Lung (tissue), 12 donors: ENCODE measurements around the gene SCAPER. TPM values are rescaled to one million over a fixed set of nuclear protein-coding genes. Genes with fewer than 3 reads are reported as not detected.
"Not testable (repeated sequence)": the region's sequence is repeated elsewhere in the genome, so short reads cannot be mapped to it uniquely, and the experiment has no call there.

Source experiments
- ATAC-seq: fragments of 200-7000 bp; cut with Tn5 transposase; one replicate; pipeline ENCODE4 v1.9.1; 2020; ENCODE audit warnings: moderate number of reproducible peaks; ENCODE audit not compliant: insufficient read depth, low FRiP score
- DNase-seq, 3 donors: peaks; one replicate each; pipeline ENCODE4 v3.0.0-alpha.2; 2013 to 2017
- H3K27ac ChIP-seq, 2 donors: one replicate each; pipeline ENCODE4 v1.5.1; 2013; ENCODE audit warnings: mild to moderate bottlenecking in 2 of 2, moderate library complexity in 2 of 2, control low read depth in 1 of 2, inconsistent platforms in 1 of 2, low read depth in 1 of 2, low read length in 1 of 2
- H3K27me3 ChIP-seq, 3 donors: one replicate each; pipeline ENCODE4 v1.5.1; 2013; ENCODE audit warnings: low read length in 2 of 3; ENCODE audit not compliant: control insufficient read depth in 3 of 3, insufficient read depth in 3 of 3
- H3K36me3 ChIP-seq, 4 donors: one replicate each; pipeline ENCODE4 v1.5.1; 2013; ENCODE audit warnings: low read length in 4 of 4, mild to moderate bottlenecking in 1 of 4, moderate library complexity in 1 of 4; ENCODE audit not compliant: control insufficient read depth in 4 of 4, insufficient read depth in 4 of 4
- H3K4me1 ChIP-seq, 5 donors: one replicate each; pipeline ENCODE4 v1.5.1; 2013; ENCODE audit warnings: low read length in 5 of 5, mild to moderate bottlenecking in 2 of 5, moderate library complexity in 1 of 5; ENCODE audit not compliant: control insufficient read depth in 5 of 5, insufficient read depth in 5 of 5
- H3K4me3 ChIP-seq: one replicate; pipeline ENCODE4 v1.5.1; 2013; ENCODE audit warnings: mild to moderate bottlenecking, control low read depth, moderate library complexity
- H3K9ac ChIP-seq, 2 donors: one replicate each; pipeline ENCODE4 v1.5.1; 2013; ENCODE audit warnings: low read length in 2 of 2, control low read depth in 1 of 2; ENCODE audit not compliant: insufficient read depth in 1 of 2
- H3K9me3 ChIP-seq, 4 donors: one replicate each; pipeline ENCODE4 v1.5.1; 2013; ENCODE audit warnings: low read length in 3 of 4, mild to moderate bottlenecking in 1 of 4, moderate library complexity in 1 of 4; ENCODE audit not compliant: control insufficient read depth in 4 of 4, insufficient read depth in 3 of 4
- CTCF ChIP-seq: IDR thresholded peaks from 2 replicates; pipeline ENCODE4 v1.5.1; 2012; ENCODE audit warnings: mild to moderate bottlenecking; ENCODE audit errors: control extremely low read depth, extremely low read depth
- WGBS, 2 donors: extraction: QIAGEN DNeasy Blood & Tissue Kit; methylation state at CpG; one replicate each; pipeline ENCODE4 v1.1.7; 2013; 5-methylcytosine and 5-hydroxymethylcytosine counted together
- polyA plus RNA-seq, 2 donors: library from polyadenylated mRNA; stranded (reverse); fragments of 200-250 nt; gene quantifications; one replicate each; pipeline ENCODE4 v1.2.1, GENCODE V29; 2013
- total RNA-seq, 2 donors: library from RNA; depleted of rRNA in 1 of 2; stranded (reverse); fragments of >200 nt in 1 of 2; gene quantifications; one replicate each; pipeline ENCODE4 v1.2.1, GENCODE V29; 2014 to 2021
- donor health status: control.
- donor health status: control.
- donor health status: Bipolar disorder and iron deficiency.
- donor health status: healthy.
- donor health status: DM: yes; HTN: yes; CAD: no.

The SCAPER gene
- total and polyA plus RNA-seq, 4 donors: 3.9 to 40.2 (median 19.5) TPM

- Histone ChIP-seq H3K36me3 (peaks cover 0 to 3% (median 0%) of the 10 kb centered on the region in 4 donors), H3K27me3 (no peaks in the 10 kb centered on the region), H3K9ac (no peak overlapping the region), H3K4me1 (peaks cover 0 to under 1% (median 0%) of the 10 kb centered on the region in 5 donors), H3K4me3 (no peak overlapping the region), H3K9me3 (no peaks in the 10 kb centered on the region), H3K27ac (no peak overlapping the region)
- DNase-seq (peak in 1 of 3 donors; percentile 9), ATAC-seq (no peak)
- 56 to 64% methylated on average over 4 of the region's 4 CpGs for WGBS, 2 donors
- no peak for TF ChIP-seq CTCF
These were observed 7.0 kb downstream of the SCAPER start for GRCh38 chr15:76898102-76898501.

- Histone ChIP-seq H3K4me1 (no peaks in the 10 kb centered on the region), H3K4me3 (no peak overlapping the region), H3K27me3 (no peaks in the 10 kb centered on the region), H3K27ac (no peak overlapping the region), H3K9ac (no peak overlapping the region), H3K9me3 (no peaks in the 10 kb centered on the region), H3K36me3 (peaks cover 0 to 3% (median 0%) of the 10 kb centered on the region in 4 donors)
- WGBS, 2 donors: 98 to 100% methylated on average over 2 of the region's 2 CpGs
- no peak for TF ChIP-seq CTCF
- no peak for DNase-seq
- no peak for ATAC-seq
These were observed 11.0 kb downstream of the SCAPER start for GRCh38 chr15:76894174-76894573.

DNA sequence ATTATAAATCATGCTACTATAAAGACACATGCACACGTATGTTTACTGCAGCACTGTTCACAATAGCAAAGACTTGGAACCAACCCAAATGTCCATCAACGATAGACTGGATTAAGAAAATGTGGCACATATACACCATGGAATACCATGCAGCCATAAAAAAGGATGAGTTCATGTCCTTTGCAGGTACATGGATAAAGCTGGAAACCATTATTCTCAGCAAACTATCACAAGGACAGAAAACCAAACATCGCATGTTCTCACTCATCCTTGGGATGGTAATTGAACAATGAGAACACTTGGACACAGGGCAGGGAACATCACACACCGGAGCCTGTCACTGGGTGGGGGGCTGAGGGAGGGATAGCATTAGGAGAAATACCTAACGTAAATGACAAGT lies 12.3 kb downstream of the SCAPER start:
- H3K9ac ChIP-seq, H3K27me3 ChIP-seq, H3K27ac ChIP-seq, H3K4me1 ChIP-seq, ATAC-seq, H3K9me3 ChIP-seq, H3K36me3 ChIP-seq, H3K4me3 ChIP-seq, DNase-seq: not testable (repeated sequence)
- WGBS, 2 donors: 90 to 95% methylated on average over 5 of the region's 5 CpGs

DNA sequence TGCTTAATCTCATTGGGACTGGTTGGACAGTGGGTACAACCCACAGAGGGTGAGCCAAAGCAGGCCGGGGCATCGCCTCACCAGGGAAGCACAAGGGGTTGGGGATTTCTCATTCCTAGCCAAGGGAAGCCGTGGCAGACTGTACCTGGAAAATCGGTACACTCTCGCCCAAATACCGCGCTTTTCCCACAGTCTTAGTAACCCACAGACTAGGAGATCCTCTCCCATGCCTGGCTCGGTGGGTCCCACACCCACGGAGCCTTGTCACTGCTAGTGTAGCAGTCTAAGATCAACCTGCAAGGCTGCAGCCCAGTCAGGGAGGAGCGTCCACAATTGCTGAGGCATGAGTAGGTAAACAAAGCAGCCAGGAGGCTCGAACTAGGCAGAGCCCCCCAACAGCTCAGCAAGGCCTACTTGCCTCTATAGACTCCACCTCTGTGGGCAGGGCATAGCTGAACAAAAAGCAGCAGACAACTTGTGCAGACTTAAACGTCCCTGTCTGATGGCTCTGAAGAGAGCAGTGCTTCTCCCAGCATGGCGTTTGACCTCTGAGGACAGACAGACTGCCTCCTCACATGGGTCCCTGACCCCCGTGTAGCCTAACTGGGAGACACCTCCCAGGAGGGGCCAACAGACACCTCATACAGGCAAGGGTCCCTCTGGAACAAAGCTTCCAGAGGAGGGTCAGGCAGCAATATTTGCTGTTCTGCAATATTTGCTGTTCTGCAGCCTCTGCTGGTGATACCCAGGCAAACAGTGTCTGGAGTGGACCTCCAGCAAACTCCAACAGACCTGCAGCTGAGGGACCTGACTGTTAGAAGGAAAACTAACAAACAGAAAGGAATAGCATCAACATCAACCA lies 17.6 kb downstream of the SCAPER start:
- not testable (repeated sequence) for H3K9ac ChIP-seq, H3K27ac ChIP-seq, H3K27me3 ChIP-seq, H3K4me3 ChIP-seq, H3K9me3 ChIP-seq, DNase-seq, ATAC-seq, H3K36me3 ChIP-seq, H3K4me1 ChIP-seq
- 91 to 95% methylated on average over 14 of the region's 14 CpGs for WGBS, 2 donors
